HG03066 (cell line): ENCODE data around the gene CBX3.
A peak's percentile ranks its signal among the peaks of the same experiment; 100 is the strongest.
"Not testable (repeated sequence)": the region's sequence is repeated elsewhere in the genome, so short reads cannot be mapped to it uniquely, and the experiment has no call there.

Source experiments
- ATAC-seq: cut with Tn5 transposase; IDR thresholded peaks from one replicate; pipeline ENCODE4 v1.9.1; 2021; ENCODE audit warnings: low read depth; ENCODE audit not compliant: unreplicated experiment

The CBX3 gene

GRCh38 chr7:26200444-26201246 is 900 bp upstream of the CBX3 start, which contains the start of gene HNRNPA2B1:
HNRNPA2B1 (minus strand) TSS chr7:26200746; CDS start chr7:26200577, 169 bp downstream.
- peak; percentile 53 for ATAC-seq

- ATAC-seq, result no peak
These were observed 760 bp downstream of the CBX3 start for GRCh38 chr7:26202019-26202990.

- no peak for ATAC-seq
These were observed 1.5 kb downstream of the CBX3 start for GRCh38 chr7:26203016-26203415.

GRCh38 chr7:26208040-26208439 is 6.5 kb downstream of the CBX3 start:
- ATAC-seq, result no peak

- no peak for ATAC-seq
These were observed 11.6 kb downstream of the CBX3 start for GRCh38 chr7:26212921-26213718.

GRCh38 chr7:26213807-26214515 is 12.4 kb downstream of the CBX3 start:
- no peak for ATAC-seq

- no peak for ATAC-seq
These were observed 14.5 kb downstream of the CBX3 start for GRCh38 chr7:26216049-26216448.

- ATAC-seq, result no peak
These were observed 22.8 kb downstream of the CBX3 start for GRCh38 chr7:26224359-26224758.

GRCh38 chr7:26227987-26228386 is 26.4 kb downstream of the CBX3 start:
- no peak for ATAC-seq

- no peak for ATAC-seq
These were observed 32.5 kb downstream of the CBX3 start for GRCh38 chr7:26233902-26234511.

GRCh38 chr7:26237035-26237807 is 35.7 kb downstream of the CBX3 start:
- no peak for ATAC-seq

- no peak for ATAC-seq
These were observed 36.5 kb downstream of the CBX3 start for GRCh38 chr7:26238032-26238431.

GRCh38 chr7:26245150-26245549 is 43.6 kb downstream of the CBX3 start:
- no peak for ATAC-seq

- ATAC-seq, result no peak
These were observed 48.7 kb downstream of the CBX3 start for GRCh38 chr7:26250239-26250638.

- ATAC-seq, result not testable (repeated sequence)
These were observed 60.3 kb downstream of the CBX3 start for GRCh38 chr7:26261866-26262265.
